Frontal cortex (tissue), 4 donors: ENCODE data around the gene ETFDH. TPM values are rescaled to one million over a fixed set of nuclear protein-coding genes. Genes with fewer than 3 reads are reported as not detected.
"Not testable (repeated sequence)": the region's sequence is repeated elsewhere in the genome, so short reads cannot be mapped to it uniquely, and the experiment has no call there.

Experiments used
- DNase-seq, 2 donors: peaks; one replicate each; pipeline ENCODE4 v3.0.0; 2012; ENCODE audit warnings: low spot score in 2 of 2
- FAIRE-seq: peaks from 2 replicates; lab custom pipeline; 2012; peaks lifted over from hg19 to GRCh38; lab: Jason Lieb, UNC
- small RNA-seq: library from RNA; depleted of rRNA; stranded (forward); fragments of <200 nt; gene quantifications from one replicate; pipeline ENCODE3, GENCODE V24; 2014
- total RNA-seq: library from RNA; depleted of rRNA; stranded (reverse); fragments of >200 nt; gene quantifications from one replicate; pipeline ENCODE4 v1.2.3, GENCODE V29; 2014
- donor health status: control.
- donor health status: control.
- donor health status: control.

Gene ETFDH
- total RNA-seq, 1 donor from 2014 or later = 18.8 TPM

DNA sequence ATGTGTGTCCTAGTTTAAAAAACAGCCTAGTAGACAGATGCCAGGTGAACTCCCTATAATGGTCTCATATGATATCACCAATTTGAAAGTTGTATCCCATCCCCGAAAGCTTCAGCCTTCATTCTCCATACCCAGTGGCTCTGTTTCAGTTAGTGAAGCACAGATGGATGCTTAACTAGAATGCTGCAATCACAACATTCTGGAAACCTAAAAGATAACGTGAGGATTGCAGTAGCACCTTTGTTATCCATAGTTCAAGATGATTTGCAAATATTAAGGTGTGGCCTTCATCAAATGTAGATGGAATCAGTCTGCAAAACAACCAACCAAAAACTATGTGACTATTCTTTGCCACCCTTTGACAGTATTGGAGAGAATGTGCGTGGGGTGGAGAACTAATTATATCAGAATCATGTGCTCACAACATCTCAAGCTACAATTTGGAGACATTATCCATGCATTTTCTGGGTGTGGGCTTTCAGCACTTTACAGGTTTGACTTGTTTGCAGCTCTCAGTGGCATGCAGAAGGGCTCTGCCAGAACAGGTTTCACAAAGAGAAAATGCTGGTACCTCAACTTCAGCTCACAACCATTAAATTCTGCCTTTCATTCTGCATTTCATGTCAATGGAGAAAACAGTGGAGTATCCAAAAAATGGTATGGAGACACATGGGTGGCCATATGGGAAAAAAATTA is 69.4 kb downstream of the ETFDH start:
- FAIRE-seq (no peak), DNase-seq (no peak)

DNA sequence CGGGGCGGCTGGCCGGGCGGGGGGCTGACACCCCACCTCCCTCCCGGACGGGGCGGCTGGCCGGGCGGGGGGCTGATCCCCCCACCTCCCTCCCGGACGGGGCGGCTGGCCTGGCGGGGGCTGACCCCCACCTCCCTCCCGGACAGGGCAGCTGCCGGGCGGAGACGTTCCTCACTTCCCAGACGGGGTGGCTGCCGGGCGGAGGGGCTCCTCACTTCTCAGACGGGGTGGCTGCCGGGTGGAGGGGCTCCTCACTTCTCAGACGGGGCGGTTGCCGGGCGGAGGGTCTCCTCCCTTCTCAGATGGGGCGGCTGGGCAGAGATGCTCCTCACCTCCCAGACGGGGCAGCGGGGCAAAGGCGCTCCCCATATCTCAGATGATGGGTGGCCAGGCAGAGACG is 74.4 kb downstream of the ETFDH start:
- not testable (repeated sequence) for DNase-seq, FAIRE-seq

DNA sequence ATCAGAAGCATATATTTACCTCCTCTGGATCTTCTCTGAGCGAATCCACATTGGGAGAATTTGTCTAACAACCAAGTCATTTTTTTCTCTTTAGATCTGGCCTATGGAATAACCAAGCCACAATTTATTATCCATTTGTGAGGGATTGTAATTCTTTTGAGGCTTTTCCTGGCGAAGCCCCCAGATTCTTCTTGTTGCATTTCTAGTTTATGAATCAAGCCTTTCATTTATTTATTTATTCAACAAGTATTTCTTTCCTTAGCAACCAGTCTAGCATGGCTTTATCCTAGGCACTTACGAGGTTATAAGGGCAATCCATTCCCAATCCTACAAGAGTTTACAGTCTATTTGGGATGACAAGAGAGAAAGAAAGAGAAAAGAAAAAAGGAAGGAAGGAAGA is 78.3 kb downstream of the ETFDH start:
- no peak for FAIRE-seq

DNA sequence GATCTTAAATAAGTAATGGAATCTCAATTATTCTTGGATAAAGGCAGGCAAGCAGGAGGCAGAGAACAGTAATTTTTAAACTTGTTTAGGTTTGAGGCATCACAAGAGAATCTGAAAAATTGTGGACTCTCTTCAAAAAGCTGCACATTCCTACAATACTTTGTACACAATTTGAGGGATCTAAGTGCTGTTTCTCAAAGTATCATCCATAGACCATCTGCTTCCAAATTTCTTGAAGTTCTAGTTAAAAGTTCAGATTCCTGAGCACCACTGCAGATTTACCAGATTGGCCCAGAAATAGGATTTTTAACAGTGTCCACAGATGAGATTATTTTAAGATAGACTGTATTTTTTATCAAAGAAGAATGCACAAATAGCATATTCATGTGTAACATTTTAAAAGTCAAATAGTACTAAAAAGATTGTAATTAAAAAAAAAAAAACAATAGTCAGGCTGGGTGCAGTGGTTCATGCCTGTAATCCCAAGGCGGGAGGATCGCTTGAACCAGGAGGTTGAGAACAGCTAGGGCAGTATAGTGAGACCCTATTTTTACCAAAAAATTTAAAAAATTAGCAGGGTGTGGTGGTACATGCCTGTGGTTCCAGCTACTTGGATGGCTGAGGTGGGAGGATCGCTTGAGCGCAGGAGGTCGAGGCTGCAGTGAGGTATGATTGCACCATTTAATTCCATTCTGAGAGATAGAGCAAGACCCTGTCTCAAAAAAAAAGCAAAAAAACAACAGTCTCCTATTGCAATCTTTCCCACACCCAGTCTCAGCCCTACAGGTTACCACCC is 82.5 kb downstream of the ETFDH start:
- no peak for DNase-seq
- FAIRE-seq = no peak

More for the DNA sequence above, 78.3 kb downstream of the ETFDH start:
- DNase-seq = no peak

DNA sequence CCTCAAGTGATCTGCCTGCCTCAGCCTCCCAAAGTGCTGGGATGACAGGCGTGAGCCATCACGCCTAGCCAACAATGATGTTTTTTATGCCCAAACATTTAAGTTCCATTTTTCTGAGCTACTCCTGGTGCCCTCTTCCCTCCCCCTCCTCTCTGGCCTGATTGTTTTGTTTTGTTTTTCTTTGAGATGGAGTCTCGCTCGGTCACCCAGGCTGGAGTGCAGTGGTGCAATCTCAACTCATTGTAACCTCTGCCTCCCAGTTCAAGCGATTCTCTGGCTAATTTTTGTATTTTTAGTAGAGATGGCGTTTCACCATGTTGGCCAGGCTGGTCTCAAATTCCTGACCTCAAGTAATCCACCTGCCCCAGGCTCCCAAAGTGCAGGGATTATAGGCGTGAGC is 83.7 kb downstream of the ETFDH start:
- FAIRE-seq, DNase-seq: not testable (repeated sequence)

DNA sequence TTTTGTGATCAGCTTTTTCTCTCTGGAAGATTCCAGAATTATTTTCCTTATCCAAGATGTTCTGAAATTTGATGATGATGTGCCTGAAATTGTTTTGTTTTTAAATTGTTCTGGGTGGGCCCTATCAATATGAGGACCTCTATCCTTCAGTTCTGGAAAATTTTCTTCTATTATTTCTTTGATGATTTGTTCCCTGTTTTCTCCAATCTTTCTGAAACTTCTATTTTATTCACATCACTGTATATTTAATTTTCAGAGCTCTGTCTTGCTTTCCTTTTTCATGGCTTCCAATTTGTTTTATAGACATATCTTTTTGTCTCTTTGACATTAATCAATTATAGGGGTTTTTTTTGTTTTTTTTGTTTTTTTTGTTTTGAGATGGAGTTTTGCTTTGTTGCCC is 84.5 kb downstream of the ETFDH start:
- no peak for DNase-seq
- FAIRE-seq = no peak

DNA sequence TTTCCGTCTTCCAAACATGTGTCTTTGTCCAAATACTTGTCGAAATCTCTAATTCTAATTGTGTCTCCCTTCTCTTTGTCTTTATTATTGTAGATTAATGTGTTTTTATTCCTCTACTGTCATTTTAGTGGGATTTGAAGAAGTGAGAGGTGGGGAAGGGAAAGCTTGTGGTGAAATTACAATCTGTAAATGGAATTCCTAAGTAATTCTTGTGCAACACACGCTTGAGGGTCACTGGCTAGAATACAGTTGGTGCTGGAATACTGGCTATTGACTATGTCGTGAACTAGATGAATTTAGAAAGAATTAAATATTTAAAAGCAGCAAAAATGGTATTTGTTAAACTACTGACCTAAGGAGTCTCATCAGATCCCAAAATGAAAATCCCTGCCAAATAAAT is 86.0 kb downstream of the ETFDH start:
- no peak for DNase-seq
- FAIRE-seq = no peak

DNA sequence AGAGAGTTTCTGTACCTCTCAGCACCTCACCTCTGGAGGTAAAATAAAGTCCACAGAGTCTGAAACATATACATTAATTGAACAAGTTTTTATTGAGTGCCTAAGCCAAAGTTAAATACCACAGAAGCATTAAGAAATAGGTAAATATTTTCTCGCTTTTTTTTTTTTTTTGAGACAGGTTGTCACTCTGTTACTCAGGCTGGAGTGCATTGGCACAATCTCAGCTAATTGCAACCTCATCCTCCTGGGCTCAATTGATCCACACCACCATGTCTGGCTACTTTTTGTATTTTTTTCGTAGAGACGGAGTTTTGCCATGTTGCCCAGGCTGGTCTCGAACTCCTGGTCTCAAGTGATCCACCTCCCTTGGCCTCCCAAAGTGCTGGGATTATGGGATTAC is 86.6 kb downstream of the ETFDH start:
- DNase-seq = no peak
- FAIRE-seq = no peak

Small RNA genes lying within 50 kb of the gene (small RNA-seq; reads per million reads assigned to genes)
- gene RF00012 = not detected

Other genes starting within 250 kb of the ETFDH start
- 33.0 TPM for gene RXFP1, start 150.4 kb upstream of the ETFDH start, total RNA-seq
- gene C4orf46, start 409 bp upstream of the ETFDH start, total RNA-seq = 28.9 TPM
- gene PPID, start 51.1 kb downstream of the ETFDH start, total RNA-seq = 28.9 TPM
- 63.2 TPM for gene FNIP2, start 96.7 kb downstream of the ETFDH start, total RNA-seq